Esophagus squamous epithelium (tissue), 4 donors: ENCODE results near the gene LRG1.
A peak's percentile ranks its signal among the peaks of the same experiment; 100 is the strongest.

ENCODE experiments used
- POLR2A ChIP-seq, 4 donors: fragments of 450-650 bp; IDR thresholded peaks; one replicate each; pipeline ENCODE4 v1.6.1; 2017; ENCODE audit warnings: antibody characterized with exemption in 4 of 4, mild to moderate bottlenecking in 4 of 4, moderate library complexity in 3 of 4
- TF ChIP-seq, protein P1 (sequence below), 6 experiments: fragments of 450-650 bp in 4 of 6; fragments of 200-600 bp in 2 of 6; sonication (generic) in 2 of 6; IDR thresholded peaks; one replicate each; pipeline ENCODE4 v1.5.1; 2016 to 2019; ENCODE audit warnings: antibody characterized with exemption in 6 of 6, mild to moderate bottlenecking in 4 of 6, moderate library complexity in 4 of 6

DNA sequence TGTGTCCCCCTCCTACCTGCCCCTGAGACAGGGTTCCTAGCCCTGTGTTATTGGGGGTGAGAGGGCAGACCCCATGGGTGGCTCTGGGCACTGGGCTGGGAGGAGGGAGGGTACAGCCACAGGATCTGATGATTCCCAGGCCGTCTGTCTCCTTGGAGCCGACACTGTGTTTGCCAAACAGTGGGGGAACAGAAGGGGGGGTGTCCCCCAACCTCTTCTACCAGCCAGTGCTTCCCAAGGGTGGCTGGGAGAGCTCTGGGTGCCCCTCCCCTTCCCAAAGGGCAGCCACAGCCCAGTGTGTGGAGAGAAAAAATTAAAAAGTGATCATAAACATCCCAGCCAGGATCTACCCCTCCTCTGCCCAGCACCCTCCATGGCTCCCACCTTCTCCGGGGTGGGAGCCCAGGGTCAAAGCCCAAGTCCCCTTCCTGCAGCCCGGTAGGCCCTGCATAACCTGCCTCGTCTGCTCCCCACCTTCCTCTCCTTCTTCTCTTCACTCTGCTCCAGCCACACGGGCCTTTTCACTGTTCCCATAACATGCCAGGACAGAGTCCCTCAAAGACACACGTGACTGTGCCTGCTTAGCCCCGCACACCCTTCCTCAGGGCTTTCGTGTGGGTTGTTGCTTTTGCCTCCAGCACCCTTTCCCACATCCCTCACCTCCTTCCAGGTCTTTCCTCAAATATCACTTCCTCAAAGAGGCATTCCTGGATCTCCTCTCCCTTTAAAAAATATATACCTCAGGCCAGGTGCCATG lies 20.1 kb downstream of the LRG1 start:
- peak in 1 of 4 donors; percentile 13 for TF ChIP-seq POLR2A (IDR thresholded peaks at IDR 0.05)
- TF ChIP-seq, protein P1, sequence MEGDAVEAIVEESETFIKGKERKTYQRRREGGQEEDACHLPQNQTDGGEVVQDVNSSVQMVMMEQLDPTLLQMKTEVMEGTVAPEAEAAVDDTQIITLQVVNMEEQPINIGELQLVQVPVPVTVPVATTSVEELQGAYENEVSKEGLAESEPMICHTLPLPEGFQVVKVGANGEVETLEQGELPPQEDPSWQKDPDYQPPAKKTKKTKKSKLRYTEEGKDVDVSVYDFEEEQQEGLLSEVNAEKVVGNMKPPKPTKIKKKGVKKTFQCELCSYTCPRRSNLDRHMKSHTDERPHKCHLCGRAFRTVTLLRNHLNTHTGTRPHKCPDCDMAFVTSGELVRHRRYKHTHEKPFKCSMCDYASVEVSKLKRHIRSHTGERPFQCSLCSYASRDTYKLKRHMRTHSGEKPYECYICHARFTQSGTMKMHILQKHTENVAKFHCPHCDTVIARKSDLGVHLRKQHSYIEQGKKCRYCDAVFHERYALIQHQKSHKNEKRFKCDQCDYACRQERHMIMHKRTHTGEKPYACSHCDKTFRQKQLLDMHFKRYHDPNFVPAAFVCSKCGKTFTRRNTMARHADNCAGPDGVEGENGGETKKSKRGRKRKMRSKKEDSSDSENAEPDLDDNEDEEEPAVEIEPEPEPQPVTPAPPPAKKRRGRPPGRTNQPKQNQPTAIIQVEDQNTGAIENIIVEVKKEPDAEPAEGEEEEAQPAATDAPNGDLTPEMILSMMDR (IDR thresholded peaks at IDR 0.05): no peak
